Ishikawa (cell line): Measurements from ENCODE around the gene NPIPB8.

Experiments used
- CEBPB ChIP-seq: IDR thresholded peaks from 2 replicates; pipeline ENCODE4 v1.6.1; 2012
- CREB1 ChIP-seq: IDR thresholded peaks from 2 replicates; pipeline ENCODE4 v1.6.1; 2012; ENCODE audit warnings: low read depth
- EP300 ChIP-seq: IDR thresholded peaks from 2 replicates; pipeline ENCODE4 v1.6.1; 2012; ENCODE audit warnings: borderline replicate concordance
- FOXM1 ChIP-seq: IDR thresholded peaks from 2 replicates; pipeline ENCODE4 v1.6.1; 2012; ENCODE audit warnings: low read depth, borderline replicate concordance
- MAX ChIP-seq: IDR thresholded peaks from 2 replicates; pipeline ENCODE4 v1.6.1; 2012
- NFIC ChIP-seq: IDR thresholded peaks from 2 replicates; pipeline ENCODE4 v1.6.1; 2012
- RAD21 ChIP-seq: IDR thresholded peaks from 2 replicates; pipeline ENCODE4 v1.6.1; 2012; ENCODE audit warnings: low read depth
- TAF1 ChIP-seq: IDR thresholded peaks from 2 replicates; pipeline ENCODE4 v1.6.1; 2012; ENCODE audit warnings: low read depth, mild to moderate bottlenecking
- TCF12 ChIP-seq: IDR thresholded peaks from 2 replicates; pipeline ENCODE4 v1.6.1; 2012; ENCODE audit warnings: low read depth
- YY1 ChIP-seq: IDR thresholded peaks from 2 replicates; pipeline ENCODE4 v1.6.1; 2012; ENCODE audit warnings: low read depth
- TF ChIP-seq, protein P1 (sequence below): IDR thresholded peaks from 2 replicates; pipeline ENCODE4 v1.6.1; 2012; ENCODE audit warnings: low read depth, mild to moderate bottlenecking

DNA sequence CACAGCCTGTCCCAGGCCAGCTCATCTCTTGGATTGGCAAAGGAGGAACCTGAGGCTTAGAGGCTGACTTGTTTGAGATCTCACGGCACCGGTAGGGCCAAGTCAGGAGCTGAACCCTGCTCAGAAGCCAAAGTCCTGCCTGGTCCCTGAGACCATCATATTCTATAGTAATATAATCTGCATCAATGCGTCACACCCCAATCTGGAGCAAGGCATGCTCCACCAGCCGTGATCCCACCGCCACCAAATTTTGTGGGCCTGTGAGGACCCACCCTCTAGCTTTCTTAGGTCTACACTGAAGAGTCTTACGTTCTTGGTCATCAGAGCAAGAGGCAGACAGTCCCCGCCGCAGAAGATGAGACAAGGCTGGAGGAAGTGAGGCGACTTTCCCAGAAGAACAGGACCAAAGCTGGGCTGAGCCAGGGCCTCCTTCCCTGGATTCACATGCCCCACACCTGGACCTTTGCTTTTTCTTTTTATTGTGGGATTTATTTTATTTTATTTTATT lies 30.7 kb upstream of the NPIPB8 start:
- TF ChIP-seq CEBPB (no peak), MAX (no peak), FOXM1 (no peak), TCF12 (no peak), NFIC (no peak), CREB1 (no peak), RAD21 (no peak), YY1 (no peak), TAF1 (no peak), EP300 (no peak)
- TF ChIP-seq, protein P1, sequence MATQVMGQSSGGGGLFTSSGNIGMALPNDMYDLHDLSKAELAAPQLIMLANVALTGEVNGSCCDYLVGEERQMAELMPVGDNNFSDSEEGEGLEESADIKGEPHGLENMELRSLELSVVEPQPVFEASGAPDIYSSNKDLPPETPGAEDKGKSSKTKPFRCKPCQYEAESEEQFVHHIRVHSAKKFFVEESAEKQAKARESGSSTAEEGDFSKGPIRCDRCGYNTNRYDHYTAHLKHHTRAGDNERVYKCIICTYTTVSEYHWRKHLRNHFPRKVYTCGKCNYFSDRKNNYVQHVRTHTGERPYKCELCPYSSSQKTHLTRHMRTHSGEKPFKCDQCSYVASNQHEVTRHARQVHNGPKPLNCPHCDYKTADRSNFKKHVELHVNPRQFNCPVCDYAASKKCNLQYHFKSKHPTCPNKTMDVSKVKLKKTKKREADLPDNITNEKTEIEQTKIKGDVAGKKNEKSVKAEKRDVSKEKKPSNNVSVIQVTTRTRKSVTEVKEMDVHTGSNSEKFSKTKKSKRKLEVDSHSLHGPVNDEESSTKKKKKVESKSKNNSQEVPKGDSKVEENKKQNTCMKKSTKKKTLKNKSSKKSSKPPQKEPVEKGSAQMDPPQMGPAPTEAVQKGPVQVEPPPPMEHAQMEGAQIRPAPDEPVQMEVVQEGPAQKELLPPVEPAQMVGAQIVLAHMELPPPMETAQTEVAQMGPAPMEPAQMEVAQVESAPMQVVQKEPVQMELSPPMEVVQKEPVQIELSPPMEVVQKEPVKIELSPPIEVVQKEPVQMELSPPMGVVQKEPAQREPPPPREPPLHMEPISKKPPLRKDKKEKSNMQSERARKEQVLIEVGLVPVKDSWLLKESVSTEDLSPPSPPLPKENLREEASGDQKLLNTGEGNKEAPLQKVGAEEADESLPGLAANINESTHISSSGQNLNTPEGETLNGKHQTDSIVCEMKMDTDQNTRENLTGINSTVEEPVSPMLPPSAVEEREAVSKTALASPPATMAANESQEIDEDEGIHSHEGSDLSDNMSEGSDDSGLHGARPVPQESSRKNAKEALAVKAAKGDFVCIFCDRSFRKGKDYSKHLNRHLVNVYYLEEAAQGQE = no peak
